Measurements from ENCODE around the gene COMMD3. TPM values are rescaled to one million over a fixed set of nuclear protein-coding genes. Genes with fewer than 3 reads are reported as not detected.

Gene COMMD3
- total RNA-seq, 2 donors from 2014 or later = 28.5 to 141 TPM

DNA sequence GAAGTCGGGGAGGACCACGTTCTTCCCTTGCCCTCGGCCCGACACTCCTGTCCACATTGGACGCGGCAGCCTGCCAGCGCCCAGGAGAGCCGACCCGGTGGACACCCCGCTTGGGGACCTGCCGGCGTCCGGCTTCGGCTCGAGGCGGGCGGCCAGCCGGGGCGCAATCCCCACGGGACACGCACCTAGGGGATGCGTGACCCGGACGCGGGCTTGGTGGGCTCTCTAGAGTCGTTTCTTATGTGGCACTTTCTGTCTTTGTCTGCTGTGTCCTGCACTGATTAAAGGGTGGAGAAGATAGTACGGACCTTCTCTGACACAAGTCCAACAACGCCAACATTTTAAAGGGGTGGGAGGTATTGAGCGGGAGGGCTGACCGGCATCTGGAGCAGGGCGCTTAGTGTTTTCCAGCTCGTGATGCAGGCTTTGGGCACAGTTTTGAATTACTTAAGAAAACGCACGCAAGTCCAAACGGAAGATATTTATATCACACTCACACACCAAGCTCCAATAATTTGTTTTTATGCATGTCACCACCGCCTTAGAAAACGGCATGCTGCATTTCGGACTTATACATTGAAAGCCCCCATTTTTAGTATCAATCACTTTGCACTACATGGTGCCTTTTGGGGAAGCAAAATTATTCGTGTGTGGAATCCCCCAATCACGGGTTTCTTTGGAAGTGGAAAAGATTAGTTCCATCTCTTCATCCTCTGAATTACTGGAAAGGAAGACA lies 25.2 kb downstream of the COMMD3 start:
- Histone ChIP-seq H3K36me3 (no peaks in the 10 kb centered on the region), H3K4me1 (peaks cover 0 to 30% of the 10 kb centered on the region in 2 donors), H3K27ac (peak overlapping the region; percentile 92 to 93), H3K4me3 (peak overlapping the region; percentile 85 to 86), H3K27me3 (peaks cover 62 to 71% of the 10 kb centered on the region in 2 donors), H3K9me3 (no peaks in the 10 kb centered on the region)
- TF ChIP-seq, protein P1, sequence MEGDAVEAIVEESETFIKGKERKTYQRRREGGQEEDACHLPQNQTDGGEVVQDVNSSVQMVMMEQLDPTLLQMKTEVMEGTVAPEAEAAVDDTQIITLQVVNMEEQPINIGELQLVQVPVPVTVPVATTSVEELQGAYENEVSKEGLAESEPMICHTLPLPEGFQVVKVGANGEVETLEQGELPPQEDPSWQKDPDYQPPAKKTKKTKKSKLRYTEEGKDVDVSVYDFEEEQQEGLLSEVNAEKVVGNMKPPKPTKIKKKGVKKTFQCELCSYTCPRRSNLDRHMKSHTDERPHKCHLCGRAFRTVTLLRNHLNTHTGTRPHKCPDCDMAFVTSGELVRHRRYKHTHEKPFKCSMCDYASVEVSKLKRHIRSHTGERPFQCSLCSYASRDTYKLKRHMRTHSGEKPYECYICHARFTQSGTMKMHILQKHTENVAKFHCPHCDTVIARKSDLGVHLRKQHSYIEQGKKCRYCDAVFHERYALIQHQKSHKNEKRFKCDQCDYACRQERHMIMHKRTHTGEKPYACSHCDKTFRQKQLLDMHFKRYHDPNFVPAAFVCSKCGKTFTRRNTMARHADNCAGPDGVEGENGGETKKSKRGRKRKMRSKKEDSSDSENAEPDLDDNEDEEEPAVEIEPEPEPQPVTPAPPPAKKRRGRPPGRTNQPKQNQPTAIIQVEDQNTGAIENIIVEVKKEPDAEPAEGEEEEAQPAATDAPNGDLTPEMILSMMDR (IDR thresholded peaks at IDR 0.05) = no peak
- no peak for DNase-seq (ENCODE audit: low spot score)

DNA sequence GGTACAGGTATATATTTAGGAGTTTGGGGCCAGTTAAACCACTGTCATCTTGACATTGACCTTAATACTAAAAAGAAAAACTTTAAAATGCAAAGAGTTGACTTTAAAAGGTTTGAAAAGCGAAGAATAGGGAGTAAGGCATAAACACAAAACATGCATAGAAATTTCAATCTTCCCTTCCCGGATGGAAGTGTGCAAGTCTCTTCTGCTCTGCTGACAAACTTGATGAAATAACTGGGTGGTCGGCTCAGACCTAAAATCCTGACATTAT lies 25.7 kb downstream of the COMMD3 start:
- H3K4me1 ChIP-seq = peaks cover 0 to 25% of the 10 kb centered on the region in 2 donors
- no peak overlapping the region for H3K27ac ChIP-seq
- H3K36me3 ChIP-seq = no peaks in the 10 kb centered on the region
- H3K9me3 ChIP-seq = no peaks in the 10 kb centered on the region
- TF ChIP-seq, protein P1 (IDR thresholded peaks at IDR 0.05) = no peak
- DNase-seq (ENCODE audit: low spot score) = no peak
- peaks cover 60 to 71% of the 10 kb centered on the region in 2 donors for H3K27me3 ChIP-seq
- no peak overlapping the region for H3K4me3 ChIP-seq

DNA sequence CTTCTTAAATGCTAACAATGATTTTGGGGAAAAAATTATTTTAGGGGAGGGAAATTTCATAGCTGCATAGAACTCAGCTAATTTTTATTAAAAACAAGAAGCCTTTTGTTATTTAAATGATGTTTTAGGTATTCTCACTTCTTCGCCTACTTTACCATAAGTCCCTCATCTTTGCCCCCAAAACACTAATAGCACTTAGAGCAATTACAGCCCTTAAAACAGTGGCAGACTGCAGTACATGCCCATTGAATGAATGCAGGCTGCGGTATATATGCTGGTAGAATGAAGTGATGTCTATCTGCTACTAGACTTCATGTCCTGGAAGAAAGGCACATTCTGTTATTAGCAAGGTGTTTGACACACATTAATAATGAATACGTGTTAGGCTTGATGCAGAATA lies 26.2 kb downstream of the COMMD3 start:
- Histone ChIP-seq H3K4me1 (peaks cover 0 to 23% of the 10 kb centered on the region in 2 donors), H3K36me3 (no peaks in the 10 kb centered on the region), H3K27ac (no peak overlapping the region), H3K27me3 (peaks cover 58 to 65% of the 10 kb centered on the region in 2 donors), H3K9me3 (no peaks in the 10 kb centered on the region), H3K4me3 (no peak overlapping the region)
- TF ChIP-seq, protein P1 (IDR thresholded peaks at IDR 0.05) = no peak
- no peak for DNase-seq (ENCODE audit: low spot score)

DNA sequence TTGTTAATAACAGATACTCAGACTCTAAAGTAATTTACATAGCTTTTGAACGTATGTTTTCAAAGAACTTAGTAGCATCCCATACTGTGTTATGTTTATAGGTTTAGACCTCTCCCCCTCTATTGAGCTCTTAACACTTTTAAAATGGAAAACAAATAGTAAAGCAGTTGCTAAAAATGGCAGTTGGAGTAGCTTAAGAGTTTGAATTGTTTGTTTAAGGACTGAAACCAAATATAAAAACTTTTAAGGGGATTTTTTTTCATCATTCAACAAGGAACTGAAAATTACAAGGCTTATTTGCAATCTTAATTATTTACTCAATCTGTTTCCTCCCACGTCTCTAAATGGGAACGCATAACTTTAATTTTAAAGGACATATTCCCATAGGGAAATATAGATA lies 27.5 kb downstream of the COMMD3 start:
- H3K4me3 ChIP-seq = no peak overlapping the region
- TF ChIP-seq, protein P1 (IDR thresholded peaks at IDR 0.05) = no peak
- peaks cover 0 to 23% of the 10 kb centered on the region in 2 donors for H3K4me1 ChIP-seq
- no peaks in the 10 kb centered on the region for H3K36me3 ChIP-seq
- H3K27me3 ChIP-seq = peaks cover 46 to 52% of the 10 kb centered on the region in 2 donors
- no peaks in the 10 kb centered on the region for H3K9me3 ChIP-seq
- DNase-seq (ENCODE audit: low spot score) = no peak
- H3K27ac ChIP-seq = no peak overlapping the region

DNA sequence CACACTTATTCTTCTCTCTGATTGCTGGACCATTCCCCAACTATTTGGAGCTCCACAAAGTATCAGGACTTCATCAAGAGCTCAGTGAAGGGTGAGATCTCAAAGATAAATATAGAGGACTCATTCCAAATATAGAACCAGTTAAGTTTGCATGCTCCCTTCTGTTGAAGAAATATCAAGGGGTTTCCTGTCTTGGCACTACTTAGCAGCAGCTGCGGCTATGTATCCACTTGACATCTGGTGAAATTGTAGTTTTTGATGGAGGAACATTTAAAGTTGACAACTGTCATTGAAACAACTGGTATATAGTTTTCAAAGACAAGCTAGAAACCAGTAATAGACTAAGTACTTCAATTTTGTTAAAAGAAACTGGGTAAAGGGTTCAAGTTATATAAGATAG lies 28.1 kb downstream of the COMMD3 start:
- H3K27ac ChIP-seq = no peak overlapping the region
- H3K27me3 ChIP-seq = peaks cover 43 to 47% of the 10 kb centered on the region in 2 donors
- no peaks in the 10 kb centered on the region for H3K36me3 ChIP-seq
- DNase-seq (ENCODE audit: low spot score) = no peak
- no peaks in the 10 kb centered on the region for H3K9me3 ChIP-seq
- no peak overlapping the region for H3K4me3 ChIP-seq
- H3K4me1 ChIP-seq = peaks cover 0 to 23% of the 10 kb centered on the region in 2 donors
- TF ChIP-seq, protein P1 (IDR thresholded peaks at IDR 0.05) = no peak

Measured in right atrium auricular region (tissue), 2 donors.